Aorta (tissue), 5 donors: ENCODE results near the gene MACROD2. TPM values are rescaled to one million over a fixed set of nuclear protein-coding genes. Genes with fewer than 3 reads are reported as not detected.

ENCODE experiments used
- ATAC-seq: fragments of 200-7000 bp; cut with Tn5 transposase; one replicate; pipeline ENCODE4 v1.9.1; 2022; ENCODE audit warnings: moderate library complexity; ENCODE audit not compliant: low FRiP score
- DNase-seq, 2 donors: peaks; one replicate each; pipeline ENCODE4 v3.0.0-alpha.2; 2020
- H3K27ac ChIP-seq, 2 donors: one replicate each; pipeline ENCODE4 v1.5.1; 2013; ENCODE audit warnings: low read length in 2 of 2, mild to moderate bottlenecking in 2 of 2, moderate library complexity in 2 of 2, control low read depth in 1 of 2, inconsistent platforms in 1 of 2, low read depth in 1 of 2
- H3K27me3 ChIP-seq, 2 donors: one replicate each; pipeline ENCODE4 v1.6.1; 2013; ENCODE audit warnings: control low read depth in 1 of 2, low read length in 1 of 2, mild to moderate bottlenecking in 1 of 2, moderate library complexity in 1 of 2; ENCODE audit not compliant: insufficient read depth in 2 of 2, control insufficient read depth in 1 of 2
- H3K36me3 ChIP-seq, 2 donors: one replicate each; pipeline ENCODE4 v1.6.1; 2013; ENCODE audit warnings: control low read depth in 1 of 2, low read length in 1 of 2, mild to moderate bottlenecking in 1 of 2; ENCODE audit not compliant: insufficient read depth in 2 of 2, control insufficient read depth in 1 of 2
- H3K4me1 ChIP-seq, 2 donors: one replicate each; pipeline ENCODE4 v1.6.1; 2013; ENCODE audit warnings: low read length in 2 of 2, control low read depth in 1 of 2, mild to moderate bottlenecking in 1 of 2, moderate library complexity in 1 of 2; ENCODE audit not compliant: insufficient read depth in 2 of 2, control insufficient read depth in 1 of 2
- H3K4me3 ChIP-seq, 2 donors: one replicate each; pipeline ENCODE4 v1.5.1; 2013; ENCODE audit warnings: low read length in 2 of 2, control low read depth in 1 of 2, mild to moderate bottlenecking in 1 of 2
- H3K9me3 ChIP-seq: one replicate; pipeline ENCODE4 v1.6.1; 2013; ENCODE audit warnings: mild to moderate bottlenecking, low read length; ENCODE audit not compliant: control insufficient read depth
- WGBS, 2 donors: extraction: QIAGEN DNeasy Blood & Tissue Kit; methylation state at CpG; one replicate each; pipeline ENCODE4 v1.1.7; 2013; 5-methylcytosine and 5-hydroxymethylcytosine counted together
- intact Hi-C, 2 donors: fragments of 100-400 bp; cut with DNase I; formaldehyde crosslinking; loops; one replicate each; pipeline versions ENCODE4 v1.14.2 to v1.15.0; 2022
- polyA plus RNA-seq, 2 donors: library from polyadenylated mRNA; stranded (reverse); fragments of 200-250 nt; gene quantifications; one replicate each; pipeline ENCODE4 v1.2.3, GENCODE V29; 2013
- total RNA-seq, 2 donors: library from RNA; stranded (reverse); fragmentation: NEBNext Ultra II Directional; extraction: Animal tissue kit (Norgen Biotek cat#: 25700); gene quantifications; one replicate each; pipeline ENCODE4 v1.2.1, GENCODE V29; 2021
- donor health status: healthy with polysubstance abuse.
- donor health status: Bipolar disorder and iron deficiency.
- donor health status: DM: no; HTN: no; CAD: no.
- donor health status: DM: no; HTN: no; CAD: no.
- donor health status: DM: yes; HTN: yes; CAD: no.

The MACROD2 gene
- total and polyA plus RNA-seq, 4 donors: 0.90 to 11.2 (median 4.8) TPM

GRCh38 chr20:14189794-14190402 is 194.6 kb downstream of the MACROD2 start:
- H3K9me3 ChIP-seq: no peaks in the 10 kb centered on the region
- H3K27ac ChIP-seq: no peak overlapping the region
- DNase-seq (no peak), ATAC-seq (no peak)
- no peak overlapping the region for H3K4me3 ChIP-seq
- no peaks in the 10 kb centered on the region for H3K27me3 ChIP-seq
- intact Hi-C loops: no loop called here
- H3K36me3 ChIP-seq: no peaks in the 10 kb centered on the region
- H3K4me1 ChIP-seq: no peaks in the 10 kb centered on the region
- 12 to 16% methylated on average over 1 of the region's 1 CpG for WGBS, 2 donors

GRCh38 chr20:14191559-14191958 is 196.2 kb downstream of the MACROD2 start:
- Histone ChIP-seq H3K27ac (no peak overlapping the region), H3K27me3 (no peaks in the 10 kb centered on the region), H3K4me1 (peaks cover 0 to 4% of the 10 kb centered on the region in 2 donors), H3K9me3 (no peaks in the 10 kb centered on the region), H3K4me3 (no peak overlapping the region), H3K36me3 (no peaks in the 10 kb centered on the region)
- no peak for DNase-seq
- intact Hi-C loops: no loop called here
- ATAC-seq: no peak

GRCh38 chr20:14193443-14193842 is 198.1 kb downstream of the MACROD2 start:
- Histone ChIP-seq H3K4me1 (peaks cover 0 to 4% of the 10 kb centered on the region in 2 donors), H3K4me3 (no peak overlapping the region), H3K9me3 (no peaks in the 10 kb centered on the region), H3K27me3 (no peaks in the 10 kb centered on the region), H3K36me3 (no peaks in the 10 kb centered on the region), H3K27ac (no peak overlapping the region)
- intact Hi-C loops: no loop called here
- DNase-seq (no peak), ATAC-seq (no peak)
- 93% methylated on average over 4 of the region's 4 CpGs for WGBS, 2 donors

GRCh38 chr20:14193885-14194284 is 198.6 kb downstream of the MACROD2 start:
- intact Hi-C loops: no loop called here
- H3K4me3 ChIP-seq: no peak overlapping the region
- 89 to 96% methylated on average over 2 of the region's 2 CpGs for WGBS, 2 donors
- peaks cover 0 to 4% of the 10 kb centered on the region in 2 donors for H3K4me1 ChIP-seq
- no peak overlapping the region for H3K27ac ChIP-seq
- DNase-seq (no peak), ATAC-seq (no peak)
- no peaks in the 10 kb centered on the region for H3K27me3 ChIP-seq
- H3K36me3 ChIP-seq: no peaks in the 10 kb centered on the region
- H3K9me3 ChIP-seq: no peaks in the 10 kb centered on the region

- Histone ChIP-seq H3K4me3 (no peak overlapping the region), H3K36me3 (no peaks in the 10 kb centered on the region), H3K9me3 (no peaks in the 10 kb centered on the region), H3K27me3 (no peaks in the 10 kb centered on the region), H3K4me1 (peaks cover 0 to 4% of the 10 kb centered on the region in 2 donors), H3K27ac (no peak overlapping the region)
- intact Hi-C loops: no loop called here
- WGBS, 2 donors: 76 to 80% methylated on average over 1 of the region's 1 CpG
- DNase-seq (no peak), ATAC-seq (no peak)
Observed at GRCh38 chr20:14197097-14197496, 201.8 kb downstream of the MACROD2 start.

GRCh38 chr20:14198416-14198815 is 203.1 kb downstream of the MACROD2 start:
- DNase-seq: no peak
- no peak for ATAC-seq
- intact Hi-C loops: no loop called here
- Histone ChIP-seq H3K9me3 (no peaks in the 10 kb centered on the region), H3K4me3 (no peak overlapping the region), H3K27ac (no peak overlapping the region), H3K27me3 (no peaks in the 10 kb centered on the region), H3K4me1 (peaks cover 0 to 4% of the 10 kb centered on the region in 2 donors), H3K36me3 (no peaks in the 10 kb centered on the region)
- 89 to 97% methylated on average over 3 of the region's 3 CpGs for WGBS, 2 donors

- H3K27ac ChIP-seq: no peak overlapping the region
- H3K4me1 ChIP-seq: peaks cover 0 to 4% of the 10 kb centered on the region in 2 donors
- DNase-seq (no peak), ATAC-seq (no peak)
- peaks cover 1% of the 10 kb centered on the region for H3K9me3 ChIP-seq
- H3K36me3 ChIP-seq: no peaks in the 10 kb centered on the region
- WGBS, 2 donors: 24 to 25% methylated on average over 2 of the region's 2 CpGs
- intact Hi-C loops: no loop called here
- H3K4me3 ChIP-seq: no peak overlapping the region
- no peaks in the 10 kb centered on the region for H3K27me3 ChIP-seq
Observed at GRCh38 chr20:14199111-14199510, 203.8 kb downstream of the MACROD2 start.

GRCh38 chr20:14203657-14204056 is 208.3 kb downstream of the MACROD2 start:
- ATAC-seq (peak; percentile 26), DNase-seq (no peak)
- no peaks in the 10 kb centered on the region for H3K36me3 ChIP-seq
- intact Hi-C loops: no loop called here
- 98 to 100% methylated on average over 2 of the region's 2 CpGs for WGBS, 2 donors
- H3K27ac ChIP-seq: no peak overlapping the region
- no peaks in the 10 kb centered on the region for H3K4me1 ChIP-seq
- H3K27me3 ChIP-seq: no peaks in the 10 kb centered on the region
- H3K9me3 ChIP-seq: peaks cover 1% of the 10 kb centered on the region
- H3K4me3 ChIP-seq: no peak overlapping the region

GRCh38 chr20:14207591-14207990 is 212.3 kb downstream of the MACROD2 start:
- intact Hi-C loops: no loop called here
- no peaks in the 10 kb centered on the region for H3K4me1 ChIP-seq
- no peak for ATAC-seq
- no peak overlapping the region for H3K4me3 ChIP-seq
- no peaks in the 10 kb centered on the region for H3K36me3 ChIP-seq
- H3K27ac ChIP-seq: no peak overlapping the region
- DNase-seq: no peak
- no peaks in the 10 kb centered on the region for H3K27me3 ChIP-seq
- H3K9me3 ChIP-seq: peaks cover 1% of the 10 kb centered on the region
- 14 to 15% methylated on average over 4 of the region's 4 CpGs for WGBS, 2 donors
